Astrocyte (in vitro differentiated cells and primary cell): ENCODE results near the gene HFM1. TPM values are rescaled to one million over a fixed set of nuclear protein-coding genes. Genes with fewer than 3 reads are reported as not detected.
"Not testable (repeated sequence)": the region's sequence is repeated elsewhere in the genome, so short reads cannot be mapped to it uniquely, and the experiment has no call there.

ENCODE experiments used
- DNase-seq: peaks from one replicate; pipeline ENCODE4 v3.0.0-alpha.2; 2010; ENCODE audit warnings: low read depth
- FAIRE-seq: peaks from 2 replicates; lab custom pipeline; 2011; peaks lifted over from hg19 to GRCh38; lab: Jason Lieb, UNC
- H2AFZ ChIP-seq: 2 replicates; pipeline ENCODE4 v1.6.0; 2012; ENCODE audit warnings: low read depth, low read length, inconsistent platforms
- H3K27ac ChIP-seq: 2 replicates; pipeline ENCODE4 v1.5.1; 2011; ENCODE audit warnings: low read depth, low read length, inconsistent platforms
- H3K27me3 ChIP-seq: 2 replicates; pipeline ENCODE4 v1.6.0; 2011; ENCODE audit warnings: low read length, inconsistent platforms; ENCODE audit not compliant: insufficient read depth
- H3K36me3 ChIP-seq: 2 replicates; pipeline ENCODE4 v1.5.1; 2011; ENCODE audit warnings: low read length, inconsistent platforms; ENCODE audit not compliant: insufficient read depth
- H3K4me1 ChIP-seq: 2 replicates; pipeline ENCODE4 v1.5.1; 2011; ENCODE audit warnings: low read length, inconsistent platforms; ENCODE audit not compliant: insufficient read depth
- H3K4me2 ChIP-seq: 2 replicates; pipeline ENCODE4 v1.6.0; 2012; ENCODE audit warnings: low read length, inconsistent platforms
- H3K4me3 ChIP-seq: 2 replicates; pipeline ENCODE4 v1.5.1; 2011; ENCODE audit warnings: low read depth, mild to moderate bottlenecking, low read length, inconsistent platforms; ENCODE audit not compliant: insufficient read depth
- H3K79me2 ChIP-seq: 2 replicates; pipeline ENCODE4 v1.6.0; 2012; ENCODE audit warnings: mild to moderate bottlenecking, low read length, inconsistent platforms; ENCODE audit not compliant: insufficient read depth
- H3K9ac ChIP-seq: 2 replicates; pipeline ENCODE4 v1.6.0; 2012; ENCODE audit warnings: mild to moderate bottlenecking, low read length, inconsistent platforms
- H3K9me3 ChIP-seq: 2 replicates; pipeline ENCODE4 v1.5.1; 2012; ENCODE audit warnings: low read depth, mild to moderate bottlenecking, low read length, inconsistent platforms; ENCODE audit not compliant: insufficient read depth
- H4K20me1 ChIP-seq: 2 replicates; pipeline ENCODE4 v1.6.0; 2012; ENCODE audit warnings: low read length, inconsistent platforms; ENCODE audit not compliant: insufficient read depth
- H3K27ac Mint-ChIP-seq: one replicate; pipeline ENCODE4 v1.8.0; 2021; ENCODE audit warnings: mild to moderate bottlenecking, mixed read lengths; ENCODE audit not compliant: unreplicated experiment
- H3K27me3 Mint-ChIP-seq: one replicate; pipeline ENCODE4 v1.8.0; 2021; ENCODE audit warnings: low read depth, mixed read lengths; ENCODE audit not compliant: unreplicated experiment
- H3K36me3 Mint-ChIP-seq: one replicate; pipeline ENCODE4 v1.8.0; 2021; ENCODE audit warnings: low read depth, mixed read lengths; ENCODE audit not compliant: unreplicated experiment
- H3K4me1 Mint-ChIP-seq: one replicate; pipeline ENCODE4 v1.8.0; 2021; ENCODE audit warnings: low read depth, mixed read lengths; ENCODE audit not compliant: unreplicated experiment
- H3K4me3 Mint-ChIP-seq: one replicate; pipeline ENCODE4 v1.8.0; 2021; ENCODE audit warnings: mild to moderate bottlenecking, moderate library complexity, mixed read lengths; ENCODE audit not compliant: unreplicated experiment
- H3K9me3 Mint-ChIP-seq: one replicate; pipeline ENCODE4 v1.8.0; 2021; ENCODE audit warnings: mild to moderate bottlenecking, mixed read lengths; ENCODE audit not compliant: unreplicated experiment
- CTCF ChIP-seq: IDR thresholded peaks from 2 replicates; pipeline ENCODE4 v1.5.1; 2011; ENCODE audit warnings: low read depth, mild to moderate bottlenecking, inconsistent platforms, low read length, moderate library complexity; ENCODE audit not compliant: insufficient read depth
- EZH2 ChIP-seq: IDR thresholded peaks from 2 replicates; pipeline ENCODE4 v1.6.1; 2012; ENCODE audit warnings: mild to moderate bottlenecking, low read length, inconsistent platforms; ENCODE audit not compliant: insufficient read depth
- total RNA-seq: library from RNA; stranded (reverse); gene quantifications from 2 replicates; pipeline ENCODE4 v1.2.1, GENCODE V29; 2021

The HFM1 gene
- total RNA-seq, 1 donor from 2014 or later = 0.39 TPM

DNA sequence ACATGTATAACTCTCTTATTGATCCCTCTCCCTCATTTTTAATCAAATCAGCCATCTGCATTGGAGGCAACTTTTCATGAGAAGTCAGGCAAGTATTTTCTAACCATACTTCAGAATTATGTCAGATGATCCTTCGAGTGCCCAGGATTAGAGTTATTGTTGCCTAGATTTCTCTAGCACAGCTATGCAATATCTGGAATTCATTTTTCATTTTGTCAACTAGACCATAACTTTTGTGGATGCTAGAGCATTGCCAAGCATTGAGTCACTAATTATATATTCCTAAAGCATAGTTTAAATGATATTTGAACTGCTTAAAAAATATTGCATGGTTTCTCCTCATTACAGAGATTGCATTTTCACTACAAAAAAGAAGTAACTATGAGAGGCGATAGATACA is 21.2 kb downstream of the HFM1 start:
- no peak overlapping the region for H3K4me3 ChIP-seq
- no peaks in the 10 kb centered on the region for H3K36me3 ChIP-seq
- Mint-ChIP-seq H3K4me3 (no peak overlapping the region), H3K27ac (no peak overlapping the region), H3K27me3 (no peaks in the 10 kb centered on the region), H3K36me3 (no peaks in the 10 kb centered on the region), H3K4me1 (peaks cover 4% of the 10 kb centered on the region), H3K9me3 (no peaks in the 10 kb centered on the region)
- H3K9me3 ChIP-seq = no peaks in the 10 kb centered on the region
- no peak overlapping the region for H3K27ac ChIP-seq
- no peak overlapping the region for H3K4me2 ChIP-seq
- DNase-seq (peak; percentile 45), FAIRE-seq (no peak)
- H2AFZ ChIP-seq = no peak overlapping the region
- no peaks in the 10 kb centered on the region for H3K79me2 ChIP-seq
- no peaks in the 10 kb centered on the region for H3K4me1 ChIP-seq
- no peak overlapping the region for H3K9ac ChIP-seq
- no peaks in the 10 kb centered on the region for H3K27me3 ChIP-seq
- H4K20me1 ChIP-seq = no peaks in the 10 kb centered on the region
- TF ChIP-seq CTCF (no peak), EZH2 (no peak)

DNA sequence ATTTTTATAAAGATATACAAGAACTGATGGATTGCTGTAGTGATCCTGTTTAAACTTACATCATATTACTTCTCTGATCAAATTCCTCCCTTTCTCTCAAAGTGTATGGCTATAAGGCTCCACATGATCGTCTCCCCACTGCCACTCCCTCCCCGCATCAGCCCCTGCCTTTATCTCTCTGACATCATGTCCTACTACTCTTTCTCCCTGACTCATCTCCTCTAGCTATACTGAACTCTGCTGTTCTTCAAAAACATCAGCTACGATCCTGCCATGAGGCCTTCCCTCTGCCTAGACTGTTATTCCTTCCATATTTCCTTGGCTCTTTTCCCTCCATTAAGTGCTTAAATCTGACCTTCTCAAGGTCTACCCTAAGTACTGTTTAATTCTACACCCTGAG is 22.8 kb downstream of the HFM1 start:
- Histone ChIP-seq H3K4me3 (no peak overlapping the region), H4K20me1 (no peaks in the 10 kb centered on the region), H3K4me2 (no peak overlapping the region), H2AFZ (no peak overlapping the region), H3K79me2 (no peaks in the 10 kb centered on the region), H3K36me3 (no peaks in the 10 kb centered on the region), H3K27ac (no peak overlapping the region), H3K4me1 (no peaks in the 10 kb centered on the region), H3K9ac (no peak overlapping the region), H3K27me3 (no peaks in the 10 kb centered on the region), H3K9me3 (no peaks in the 10 kb centered on the region)
- H3K4me3 Mint-ChIP-seq = no peak overlapping the region
- H3K4me1 Mint-ChIP-seq = peaks cover 4% of the 10 kb centered on the region
- H3K9me3 Mint-ChIP-seq = no peaks in the 10 kb centered on the region
- FAIRE-seq = no peak
- DNase-seq = no peak
- H3K27ac Mint-ChIP-seq = no peak overlapping the region
- no peaks in the 10 kb centered on the region for H3K27me3 Mint-ChIP-seq
- TF ChIP-seq CTCF = no peak
- no peaks in the 10 kb centered on the region for H3K36me3 Mint-ChIP-seq

GRCh38 chr1:91374086-91374485 is 30.6 kb downstream of the HFM1 start:
- FAIRE-seq = no peak
- no peaks in the 10 kb centered on the region for H3K27me3 Mint-ChIP-seq

GRCh38 chr1:91372230-91372629 is 32.4 kb downstream of the HFM1 start:
- H3K27me3 ChIP-seq, H3K4me3 ChIP-seq, DNase-seq, H3K27ac ChIP-seq, H3K9ac ChIP-seq, FAIRE-seq, H3K36me3 Mint-ChIP-seq, H2AFZ ChIP-seq, H3K4me3 Mint-ChIP-seq, H4K20me1 ChIP-seq, H3K27me3 Mint-ChIP-seq, H3K79me2 ChIP-seq, H3K9me3 ChIP-seq, H3K4me1 ChIP-seq, H3K4me1 Mint-ChIP-seq, H3K36me3 ChIP-seq, H3K27ac Mint-ChIP-seq, H3K4me2 ChIP-seq, H3K9me3 Mint-ChIP-seq: not testable (repeated sequence)

More at GRCh38 chr1:91374086-91374485, 30.6 kb downstream of the HFM1 start:
- no peaks in the 10 kb centered on the region for H3K27me3 ChIP-seq
- H3K27ac ChIP-seq = no peak overlapping the region
- Mint-ChIP-seq H3K4me1 (no peaks in the 10 kb centered on the region), H3K4me3 (no peak overlapping the region), H3K9me3 (peaks cover 2% of the 10 kb centered on the region), H3K27ac (no peak overlapping the region), H3K36me3 (no peaks in the 10 kb centered on the region)
- no peaks in the 10 kb centered on the region for H4K20me1 ChIP-seq
- no peak overlapping the region for H3K4me3 ChIP-seq
- TF ChIP-seq CTCF = no peak
- no peak for TF ChIP-seq EZH2
- no peaks in the 10 kb centered on the region for H3K4me1 ChIP-seq
- H2AFZ ChIP-seq = no peak overlapping the region
- no peaks in the 10 kb centered on the region for H3K79me2 ChIP-seq
- H3K36me3 ChIP-seq = no peaks in the 10 kb centered on the region
- no peak for DNase-seq
- no peak overlapping the region for H3K4me2 ChIP-seq
- H3K9ac ChIP-seq = no peak overlapping the region
- H3K9me3 ChIP-seq = no peaks in the 10 kb centered on the region
